ENCODE measurements around the gene MKLN1. TPM values are rescaled to one million over a fixed set of nuclear protein-coding genes. Genes with fewer than 3 reads are reported as not detected.

Gene MKLN1
- total RNA-seq, 1 experiment from 2014 or later, result 34.3 TPM

DNA sequence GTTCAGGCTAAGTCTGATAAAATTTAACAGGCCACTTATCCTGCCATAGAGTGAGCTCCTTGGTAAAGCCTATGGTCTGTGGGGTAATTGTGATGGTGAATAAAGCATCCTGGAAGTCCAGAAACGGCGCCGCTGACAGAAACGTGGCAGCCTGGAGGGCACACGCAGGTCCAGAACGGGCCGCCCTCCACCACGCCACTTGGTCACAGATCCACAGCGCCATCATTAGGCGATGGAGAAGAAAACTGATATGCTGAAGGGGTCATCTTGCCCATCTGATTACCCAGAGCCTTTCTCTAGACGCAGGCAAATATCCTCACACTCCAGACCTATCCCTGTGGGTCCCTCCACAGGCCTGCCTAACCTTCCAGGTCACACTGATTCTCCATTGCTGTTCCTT, 190.9 kb downstream of the MKLN1 start:
- no peaks in the 10 kb centered on the region; the same call in 1 of the 2 replicates for H3K27me3 Mint-ChIP-seq (ENCODE audit: low read depth)
- no peak for DNase-seq
- Histone ChIP-seq H3K23ac (ENCODE audit: insufficient read length, low read depth, low read length) (no peak overlapping the region), H4K8ac (replicated peaks; ENCODE audit: insufficient read length, low read depth, low read length) (no peak overlapping the region), H4K5ac (ENCODE audit: insufficient read length, low read depth, low read length) (no peak overlapping the region), H2AK5ac (ENCODE audit: insufficient read length, low read length) (no peak overlapping the region), H2BK120ac (ENCODE audit: low read depth, low read length, poor library complexity, severe bottlenecking) (no peak overlapping the region), H3K18ac (ENCODE audit: insufficient read length, low read depth, low read length) (no peak overlapping the region), H2BK5ac (ENCODE audit: insufficient read length, low read length) (no peak overlapping the region), H3T11ph (ENCODE audit: low read length) (no peak overlapping the region), H2BK20ac (ENCODE audit: low read depth, low read length, poor library complexity, severe bottlenecking) (no peak overlapping the region), H3K9me3 (ENCODE audit: control insufficient read depth, low read depth, low read length) (no peaks in the 10 kb centered on the region), H4K91ac (ENCODE audit: insufficient read length, low read depth, low read length) (no peak overlapping the region), H3K27ac (ENCODE audit: insufficient read length, low read depth, low read length) (no peak overlapping the region), H3K4ac (ENCODE audit: low read depth, low read length) (no peak overlapping the region), H3K79me2 (ENCODE audit: insufficient read depth, low read length) (peaks cover 76% of the 10 kb centered on the region), H2BK15ac (ENCODE audit: low read depth, low read length) (no peak overlapping the region), H3K4me2 (ENCODE audit: insufficient read depth, insufficient read length, low read length) (no peak overlapping the region), H3K23me2 (ENCODE audit: insufficient read length, low read depth, low read length, poor library complexity, severe bottlenecking) (no peaks in the 10 kb centered on the region), H3K9ac (ENCODE audit: extremely low read depth, insufficient read length, low read length) (no peak overlapping the region), H3K56ac (ENCODE audit: insufficient read length, low read depth, low read length) (no peak overlapping the region), H3K79me1 (ENCODE audit: insufficient read depth, low read depth, low read length, poor library complexity, severe bottlenecking) (peaks cover 3% of the 10 kb centered on the region), H2BK12ac (ENCODE audit: insufficient read length, low read depth, low read length) (no peak overlapping the region), H3K4me1 (ENCODE audit: insufficient read depth, low read length) (peaks cover 14% of the 10 kb centered on the region; the same call in 1 of the 2 replicates), H2AFZ (ENCODE audit: low read length) (no peak overlapping the region), H4K20me1 (ENCODE audit: control insufficient read depth, insufficient read depth, insufficient read length) (no peaks in the 10 kb centered on the region), H3K27me3 (ENCODE audit: insufficient read depth, low read length) (no peaks in the 10 kb centered on the region), H3K14ac (ENCODE audit: insufficient read depth, low read length) (no peak overlapping the region)
- no CpG with 5 or more reads among the region's 11 CpGs for WGBS (ENCODE audit: extremely low coverage, insufficient read length, low lambda C conversion rate)
- no peak overlapping the region for H3K4me3 Mint-ChIP-seq
- no peaks in the 10 kb centered on the region for H3K9me3 Mint-ChIP-seq
- H3K27ac Mint-ChIP-seq, result peak overlapping the region in 1 of 3 experiments; percentile 85; a peak in 3 of 7 replicates
- TF ChIP-seq, protein P1, sequence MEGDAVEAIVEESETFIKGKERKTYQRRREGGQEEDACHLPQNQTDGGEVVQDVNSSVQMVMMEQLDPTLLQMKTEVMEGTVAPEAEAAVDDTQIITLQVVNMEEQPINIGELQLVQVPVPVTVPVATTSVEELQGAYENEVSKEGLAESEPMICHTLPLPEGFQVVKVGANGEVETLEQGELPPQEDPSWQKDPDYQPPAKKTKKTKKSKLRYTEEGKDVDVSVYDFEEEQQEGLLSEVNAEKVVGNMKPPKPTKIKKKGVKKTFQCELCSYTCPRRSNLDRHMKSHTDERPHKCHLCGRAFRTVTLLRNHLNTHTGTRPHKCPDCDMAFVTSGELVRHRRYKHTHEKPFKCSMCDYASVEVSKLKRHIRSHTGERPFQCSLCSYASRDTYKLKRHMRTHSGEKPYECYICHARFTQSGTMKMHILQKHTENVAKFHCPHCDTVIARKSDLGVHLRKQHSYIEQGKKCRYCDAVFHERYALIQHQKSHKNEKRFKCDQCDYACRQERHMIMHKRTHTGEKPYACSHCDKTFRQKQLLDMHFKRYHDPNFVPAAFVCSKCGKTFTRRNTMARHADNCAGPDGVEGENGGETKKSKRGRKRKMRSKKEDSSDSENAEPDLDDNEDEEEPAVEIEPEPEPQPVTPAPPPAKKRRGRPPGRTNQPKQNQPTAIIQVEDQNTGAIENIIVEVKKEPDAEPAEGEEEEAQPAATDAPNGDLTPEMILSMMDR (conservative IDR thresholded peaks at IDR 0.05), result peak; percentile 24; the same call in 1 of the 3 replicates
- H3K4me1 Mint-ChIP-seq, result peaks cover 66 to 82% of the 10 kb centered on the region in 2 experiments
- H3K36me3 Mint-ChIP-seq (ENCODE audit: insufficient read depth in 1 of 3, low read depth in 3 of 3), result peaks cover 8 to 45% (median 43%) of the 10 kb centered on the region in 3 experiments; a peak in 6 of 7 replicates
